SK-N-SH (cell line): ENCODE results near the gene TRPM8.

Experiments used
- CTCF ChIP-seq: fragments of 200-600 bp; sonication (generic); IDR thresholded peaks from 2 replicates; pipeline ENCODE4 v1.6.1; 2017; ENCODE audit warnings: antibody characterized with exemption, mild to moderate bottlenecking, moderate library complexity
- ELF1 ChIP-seq: IDR thresholded peaks from 2 replicates; pipeline ENCODE4 v1.4.0; 2012
- GATA2 ChIP-seq: sonication (generic); formaldehyde crosslinking; IDR thresholded peaks from 2 replicates; pipeline ENCODE4 v1.5.0; 2020; ENCODE audit warnings: mild to moderate bottlenecking, missing genetic modification reagents
- SMC3 ChIP-seq: IDR thresholded peaks from 2 replicates; pipeline ENCODE4 v1.6.1; 2012; ENCODE audit warnings: low read depth, low read length, improper control_type of control experiment
- USF2 ChIP-seq: fragments of 150-350 bp; IDR thresholded peaks from 2 replicates; pipeline ENCODE4 v1.6.1; 2017; ENCODE audit warnings: antibody characterized with exemption, low read length, low read depth, borderline replicate concordance
- TF ChIP-seq, protein P1 (sequence below): IDR thresholded peaks from 2 replicates; pipeline ENCODE4 v1.4.0; 2012; ENCODE audit warnings: low read depth, borderline replicate concordance

GRCh38 chr2:234050455-234051135 lies 133.4 kb downstream of the TRPM8 start, which contains the start of gene SPP2:
- TF ChIP-seq SMC3 (no peak), CTCF (no peak), GATA2 (CRISPR knock-in tag) (no peak), ELF1 (no peak), USF2 (no peak)
- TF ChIP-seq, protein P1, sequence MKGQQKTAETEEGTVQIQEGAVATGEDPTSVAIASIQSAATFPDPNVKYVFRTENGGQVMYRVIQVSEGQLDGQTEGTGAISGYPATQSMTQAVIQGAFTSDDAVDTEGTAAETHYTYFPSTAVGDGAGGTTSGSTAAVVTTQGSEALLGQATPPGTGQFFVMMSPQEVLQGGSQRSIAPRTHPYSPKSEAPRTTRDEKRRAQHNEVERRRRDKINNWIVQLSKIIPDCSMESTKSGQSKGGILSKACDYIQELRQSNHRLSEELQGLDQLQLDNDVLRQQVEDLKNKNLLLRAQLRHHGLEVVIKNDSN: no peak
